ENCODE measurements around the gene SIDT1.

Gene SIDT1

DNA sequence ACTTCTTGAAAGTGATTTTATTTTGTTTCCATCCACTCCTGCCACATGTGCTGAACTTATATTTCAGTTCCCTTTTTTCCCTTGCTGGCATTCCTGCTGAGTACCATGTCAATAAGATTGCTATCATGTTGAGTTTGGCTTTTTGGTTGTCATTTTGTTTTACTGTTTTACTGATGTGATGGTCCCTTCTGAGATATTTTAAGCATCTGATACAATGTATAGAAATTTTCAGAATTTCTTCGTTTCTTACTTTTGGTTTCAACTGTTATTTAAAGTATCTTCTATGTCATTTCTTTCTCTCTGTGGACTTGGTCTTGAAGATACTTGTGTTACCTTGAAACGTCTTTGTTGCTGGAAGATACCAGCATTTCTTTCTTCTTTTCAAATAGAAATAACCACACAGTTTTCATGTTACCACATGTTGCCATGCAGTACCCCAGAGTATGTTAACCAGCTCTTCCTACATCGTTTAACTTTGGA lies 14.1 kb downstream of the SIDT1 start:
- DNase-seq: no peak

GRCh38 chr3:113548501-113548900 lies 16.1 kb downstream of the SIDT1 start:
- peak; percentile 64 for DNase-seq

DNA sequence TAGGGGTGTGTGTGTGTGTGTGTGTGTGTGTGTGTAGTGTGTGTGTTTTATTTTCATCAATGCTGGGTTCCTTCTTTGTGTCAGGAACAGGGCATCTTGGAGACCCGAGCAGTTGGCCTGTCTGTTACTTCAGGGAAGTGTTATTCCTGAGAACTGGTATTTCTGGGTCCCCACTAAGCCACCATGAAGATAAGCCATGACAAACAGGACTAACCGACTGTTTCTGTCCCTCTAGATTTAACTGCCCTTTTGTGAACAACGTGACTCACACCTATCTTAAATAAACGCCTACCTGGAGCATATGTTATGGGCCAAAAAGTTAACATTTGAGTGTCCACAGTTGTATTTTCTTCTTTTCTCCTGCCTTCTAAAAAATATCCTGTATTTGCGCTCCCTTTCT lies 19.5 kb downstream of the SIDT1 start:
- DNase-seq: no peak

DNA sequence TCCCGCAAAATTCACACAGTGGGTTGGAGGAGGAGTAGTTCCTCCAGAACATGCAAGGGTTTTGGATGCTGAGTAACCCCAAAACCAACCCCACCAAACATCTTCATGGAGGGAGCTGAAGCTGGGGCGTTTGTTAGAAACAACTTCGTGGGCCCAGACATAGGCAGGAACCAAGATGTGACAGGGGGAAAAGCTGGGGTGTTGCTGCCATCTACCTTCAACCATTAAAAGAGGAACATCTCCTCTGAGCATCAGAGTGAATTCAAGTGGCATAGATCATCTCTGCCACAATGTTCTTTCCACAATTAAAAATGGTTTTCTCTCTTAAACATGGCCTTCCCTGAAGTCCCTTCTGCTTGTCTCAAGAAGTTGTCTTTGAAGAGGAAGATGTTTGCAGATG lies 20.5 kb downstream of the SIDT1 start:
- peak; percentile 68 for DNase-seq

GRCh38 chr3:113555138-113555537 lies 22.8 kb downstream of the SIDT1 start:
- no peak for DNase-seq

GRCh38 chr3:113556316-113556945 lies 24.1 kb downstream of the SIDT1 start:
- DNase-seq: no peak

GRCh38 chr3:113556946-113557335 lies 24.6 kb downstream of the SIDT1 start:
- no peak for DNase-seq

DNA sequence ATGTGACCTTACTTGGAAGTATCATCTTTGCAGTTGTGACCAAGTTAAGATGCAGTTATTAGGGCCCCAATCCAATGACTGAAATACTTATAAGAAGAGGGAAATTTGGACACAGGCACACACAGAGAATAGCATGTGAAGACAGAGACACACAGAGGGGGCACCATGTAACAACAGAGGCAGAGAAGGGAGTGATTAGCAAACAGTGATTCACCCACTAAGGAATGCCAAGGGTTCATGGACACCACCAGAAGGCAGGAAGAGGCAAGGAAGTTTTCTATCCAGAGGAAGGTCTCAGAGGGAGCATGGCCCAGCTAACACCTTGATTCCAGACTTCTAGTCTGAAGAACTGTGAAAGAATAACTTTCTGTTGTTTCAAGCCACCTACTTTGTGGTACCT lies 25.0 kb downstream of the SIDT1 start:
- DNase-seq: no peak

DNA sequence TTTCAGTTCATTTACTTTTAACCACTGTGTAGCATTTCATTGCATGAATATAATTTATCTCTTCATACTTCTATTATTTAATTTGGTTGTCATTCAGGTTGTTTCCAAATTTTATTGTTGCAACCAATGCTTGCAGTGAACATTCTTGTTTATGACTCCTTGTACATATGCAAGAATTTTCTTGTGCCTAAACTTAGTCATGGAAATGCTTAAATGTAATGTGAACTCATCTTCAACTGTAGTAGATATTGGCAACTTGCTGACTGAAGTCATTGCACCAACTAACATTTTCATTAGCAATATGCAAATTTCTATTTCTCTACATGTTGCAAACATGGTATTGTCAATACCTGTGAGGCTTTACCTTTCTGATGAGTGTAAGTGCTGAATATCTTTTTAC lies 26.7 kb downstream of the SIDT1 start:
- no peak for DNase-seq

GRCh38 chr3:113560271-113560670 lies 27.9 kb downstream of the SIDT1 start:
- no peak for DNase-seq

DNA sequence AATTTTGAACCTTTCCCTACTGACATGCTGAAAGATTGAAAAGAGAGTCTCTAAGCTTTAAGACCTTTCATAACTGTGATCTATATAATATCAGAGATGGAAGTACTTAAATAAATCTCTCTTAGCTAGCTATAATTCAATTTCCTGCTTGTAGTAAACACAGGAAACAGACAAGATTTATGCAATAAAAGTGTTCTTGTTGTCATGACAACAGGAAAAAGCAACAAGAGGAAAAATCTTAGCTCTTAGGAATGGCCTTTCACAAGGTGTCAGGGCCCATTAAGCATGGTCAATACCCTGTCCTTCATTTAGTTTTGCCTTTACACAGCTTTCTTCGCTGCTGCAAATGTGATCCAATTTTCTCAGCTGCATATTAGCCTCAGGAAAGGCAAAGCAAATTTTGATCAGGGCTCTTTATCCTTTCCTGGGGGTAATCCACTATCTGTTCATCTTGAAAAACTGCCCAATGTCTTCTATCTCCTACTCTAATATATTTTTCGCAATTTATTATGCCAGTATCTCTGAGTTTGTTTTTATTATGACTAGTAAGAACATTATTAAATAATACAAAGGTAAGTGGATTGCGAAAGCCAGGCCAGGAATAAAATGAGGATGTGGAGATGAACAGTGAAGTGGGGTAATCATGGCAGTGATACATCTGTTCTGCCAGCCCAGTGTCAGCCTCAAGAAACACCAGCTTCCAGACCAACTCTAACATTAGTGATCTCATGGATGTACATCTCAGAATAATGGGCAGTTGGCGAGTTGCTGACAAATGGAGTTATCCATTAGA lies 28.7 kb downstream of the SIDT1 start:
- DNase-seq: no peak

DNA sequence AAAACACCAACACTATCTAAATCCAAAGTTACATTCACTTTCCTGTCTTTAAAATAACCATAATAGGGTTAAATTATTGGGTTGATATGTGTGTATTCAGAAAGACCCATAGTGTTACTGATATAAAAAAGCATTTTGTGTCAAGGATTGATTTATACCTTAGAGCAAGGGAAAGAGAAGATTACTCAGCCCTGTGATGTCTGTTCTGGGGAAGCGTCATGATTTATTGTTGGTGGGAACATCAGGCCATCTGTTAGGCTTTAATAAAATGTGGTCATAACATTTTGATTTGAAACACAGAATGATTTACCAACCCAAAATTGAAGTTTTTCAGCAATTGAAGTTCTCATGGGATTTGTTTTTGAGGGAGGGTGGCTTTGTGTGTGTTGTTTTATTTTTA lies 33.2 kb downstream of the SIDT1 start:
- DNase-seq: no peak

DNA sequence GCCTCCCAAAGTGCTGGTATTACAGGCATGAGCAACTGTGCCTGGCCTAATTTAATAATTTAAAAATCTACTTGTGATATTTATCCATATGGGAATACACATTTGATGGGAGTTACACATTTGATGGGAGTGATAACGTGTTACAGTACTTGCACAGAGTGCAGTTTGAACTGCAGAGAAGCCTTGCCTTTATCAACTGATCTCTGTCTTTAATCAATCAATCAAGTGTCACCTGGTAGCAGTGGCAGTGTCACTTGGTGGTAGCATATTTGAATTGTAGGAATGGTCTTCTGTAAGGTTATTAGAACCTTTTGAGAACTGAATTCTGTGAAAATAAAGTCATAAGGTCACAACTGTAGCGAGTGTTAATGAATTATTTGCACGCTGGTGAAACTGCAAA lies 37.8 kb downstream of the SIDT1 start:
- DNase-seq: no peak

- DNase-seq: no peak
These were observed 39.0 kb downstream of the SIDT1 start for GRCh38 chr3:113571360-113571759.

DNA sequence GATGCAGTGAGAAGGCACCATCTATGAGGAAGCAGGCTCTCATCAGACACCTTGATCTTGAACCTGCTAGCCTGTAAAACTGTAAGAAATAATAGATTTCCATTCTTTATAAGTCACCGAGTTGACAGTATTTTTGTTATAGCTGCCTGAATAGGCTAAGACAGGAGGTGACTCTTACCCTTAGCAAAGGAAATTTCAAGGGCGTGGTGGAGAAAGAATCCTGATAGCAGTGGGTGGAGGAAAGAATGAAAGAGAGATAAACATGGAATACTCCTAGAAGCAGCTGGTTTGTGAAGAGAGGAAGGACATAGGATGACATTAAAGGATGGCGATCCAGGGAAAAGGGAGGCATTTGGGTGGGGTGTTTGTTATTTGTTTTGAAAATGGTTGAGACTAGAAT lies 41.4 kb downstream of the SIDT1 start:
- peak; percentile 20 for DNase-seq

DNA sequence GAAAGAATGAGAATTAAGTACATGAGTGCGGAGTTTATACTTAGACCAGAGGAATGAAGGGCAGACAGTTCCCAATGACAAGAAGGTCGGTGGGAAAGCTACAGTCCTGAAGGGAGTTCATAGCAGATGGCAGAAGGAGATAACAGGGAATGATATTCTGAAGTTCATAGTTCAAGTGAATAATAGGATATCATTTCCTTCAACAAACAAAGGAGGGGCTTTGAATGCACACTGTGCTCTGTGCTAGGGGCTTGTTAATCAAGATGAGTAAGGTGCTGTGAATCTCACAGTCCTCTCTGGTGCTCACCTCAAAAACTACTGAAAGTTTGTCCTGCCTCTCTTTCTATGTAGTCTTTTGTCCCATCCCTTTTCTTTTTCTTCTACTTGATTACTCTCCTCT lies 41.9 kb downstream of the SIDT1 start:
- DNase-seq: no peak

GRCh38 chr3:113575206-113575605 lies 42.9 kb downstream of the SIDT1 start:
- no peak for DNase-seq

GRCh38 chr3:113585228-113585627 lies 52.9 kb downstream of the SIDT1 start:
- no peak for DNase-seq

GRCh38 chr3:113585720-113586119 lies 53.4 kb downstream of the SIDT1 start:
- no peak for DNase-seq

GRCh38 chr3:113588806-113589205 lies 56.5 kb downstream of the SIDT1 start:
- DNase-seq: no peak

DNA sequence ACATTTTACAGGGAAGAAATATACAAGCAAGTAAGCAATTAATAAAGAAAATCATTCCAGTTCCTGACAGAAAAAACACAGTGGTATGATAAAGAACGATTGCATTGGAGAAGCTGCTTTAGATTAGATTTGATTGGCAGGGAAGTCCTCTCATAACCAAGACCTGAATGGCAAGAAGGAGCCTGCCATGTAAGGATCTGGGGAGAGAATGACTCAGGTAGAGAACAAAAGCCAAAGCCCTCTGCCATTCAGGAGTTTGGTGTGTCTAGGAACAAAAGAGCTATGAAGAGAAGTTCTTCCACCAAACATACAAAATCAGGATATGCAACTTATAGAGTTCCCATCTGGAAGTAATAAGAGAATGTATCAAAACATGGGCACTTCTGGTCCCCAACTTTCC lies 57.6 kb downstream of the SIDT1 start:
- no peak for DNase-seq

GRCh38 chr3:113590983-113591382 lies 58.6 kb downstream of the SIDT1 start:
- DNase-seq: no peak

DNA sequence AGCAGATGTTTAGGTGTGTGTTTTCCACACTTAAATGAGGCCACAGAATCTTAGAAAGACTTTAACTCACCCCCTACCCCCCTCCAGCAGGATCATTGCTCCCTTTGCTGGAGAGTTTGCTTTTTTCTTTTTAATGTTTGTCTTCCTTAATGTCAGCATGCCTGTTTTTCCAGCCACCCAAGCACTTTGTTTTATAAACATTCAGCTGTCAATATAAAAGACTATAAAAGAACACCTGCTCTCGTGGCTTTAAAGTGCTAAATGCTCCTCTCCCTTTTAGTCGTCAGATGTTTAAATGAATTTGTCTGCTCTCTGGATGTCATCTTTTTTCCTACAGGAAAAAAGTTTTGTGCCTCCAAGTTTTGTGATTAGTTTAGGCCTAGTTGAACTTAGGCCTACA lies 61.7 kb downstream of the SIDT1 start:
- DNase-seq: no peak

DNA sequence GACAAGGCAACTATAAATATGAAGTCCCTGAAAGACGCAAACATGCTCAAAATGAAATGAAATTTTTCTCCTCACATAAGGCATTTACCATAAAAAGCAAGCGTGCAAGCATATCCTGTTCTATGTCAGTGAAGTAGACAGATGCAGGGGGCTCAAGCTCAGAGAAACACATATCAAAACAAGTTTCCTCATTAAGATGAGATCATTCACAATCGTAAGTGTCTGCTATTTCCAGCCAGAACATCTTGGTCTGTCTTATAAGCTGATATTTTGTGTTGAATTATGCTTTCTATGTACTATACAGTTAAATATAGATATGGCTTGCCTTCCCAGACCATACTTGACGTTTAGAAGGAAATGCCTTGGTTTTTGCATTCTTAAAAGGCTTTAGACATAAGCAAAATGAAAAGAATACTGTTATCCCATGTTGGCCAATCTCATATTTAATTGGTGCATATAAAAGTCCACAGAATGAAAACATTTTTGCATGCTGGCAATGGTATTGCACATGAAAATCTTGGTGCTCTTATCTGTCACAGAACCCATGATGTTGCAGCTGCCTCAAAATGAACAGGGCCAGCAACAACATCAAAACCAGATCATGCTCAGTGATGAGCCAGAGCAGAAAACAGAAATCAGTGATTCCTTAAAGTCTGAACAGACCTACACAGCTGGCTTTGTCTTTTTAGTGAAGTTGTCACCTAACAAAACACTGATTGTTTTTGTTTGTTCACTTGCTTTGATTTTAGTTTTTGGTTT lies 65.4 kb downstream of the SIDT1 start:
- no peak for DNase-seq

Data from hematopoietic multipotent progenitor cell treated with erythropoietin and hydrocortisone succinate and interleukin-3 and kit ligand, for 4 days (in vitro differentiated cells).